NCI-H446 treated with DMSO at 0.1 percent for 48 hours (cell line): ENCODE results near the gene GPD2.
"Not testable (repeated sequence)": the region's sequence is repeated elsewhere in the genome, so short reads cannot be mapped to it uniquely, and the experiment has no call there.

ENCODE experiments used
- DNase-seq: peaks from one replicate; lab custom pipeline; 2025; lab: John Stamatoyannopoulos, UW

GPD2 gene

DNA sequence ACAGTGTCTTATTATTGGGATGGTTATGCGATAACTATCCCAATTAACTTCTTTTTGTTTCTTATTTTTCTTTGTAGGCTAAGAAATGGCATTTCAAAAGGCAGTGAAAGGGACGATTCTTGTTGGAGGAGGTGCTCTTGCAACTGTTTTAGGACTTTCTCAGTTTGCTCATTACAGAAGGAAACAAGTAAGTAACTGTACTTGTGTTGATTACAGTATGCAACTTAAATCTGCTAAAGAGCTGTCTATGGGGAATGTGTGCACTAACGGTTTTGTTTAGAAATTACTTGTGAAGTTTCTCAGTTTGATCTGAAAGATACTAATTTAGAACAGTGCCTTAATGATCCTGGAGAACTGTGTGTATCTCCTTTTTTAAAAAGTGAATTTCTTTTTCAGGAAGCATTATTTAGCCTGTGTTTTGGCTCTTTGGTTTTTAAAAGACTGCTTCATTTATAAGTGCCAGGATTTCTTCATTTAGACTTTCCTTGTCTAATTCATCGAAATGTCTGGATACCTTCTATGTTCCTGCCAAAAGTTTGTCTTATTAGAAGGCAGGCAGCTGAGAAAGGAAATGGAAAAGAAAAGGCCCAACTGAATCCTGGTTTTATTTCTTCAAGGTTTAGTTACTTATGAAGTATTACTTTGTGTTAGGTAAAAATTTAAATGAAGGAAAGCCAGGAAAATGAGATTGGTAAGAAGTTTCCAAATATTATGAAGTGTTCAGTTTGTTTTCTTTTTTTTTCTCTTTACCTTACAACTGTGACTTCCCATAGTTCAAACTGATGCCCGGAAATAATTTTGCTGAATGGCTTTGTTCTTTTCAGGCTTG is 40.1 kb downstream of the GPD2 start:
- no peak for DNase-seq

DNA sequence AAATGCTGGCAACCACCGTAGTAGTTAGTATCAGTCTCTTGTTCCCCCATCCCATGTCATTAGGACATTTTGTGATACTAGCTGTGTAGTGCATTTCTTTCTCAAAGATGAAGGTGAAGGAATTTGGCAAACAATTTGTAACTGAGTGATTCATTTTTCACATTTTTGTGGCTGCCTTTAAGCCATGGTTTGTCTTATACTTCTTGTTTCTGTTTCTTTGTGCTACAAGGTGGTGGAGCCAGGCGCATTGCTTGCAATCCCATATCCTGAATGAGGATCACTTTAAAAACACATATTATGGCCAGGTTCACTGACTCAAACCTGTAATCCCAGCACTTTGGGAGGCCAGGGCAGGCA is 40.6 kb downstream of the GPD2 start:
- no peak for DNase-seq

DNA sequence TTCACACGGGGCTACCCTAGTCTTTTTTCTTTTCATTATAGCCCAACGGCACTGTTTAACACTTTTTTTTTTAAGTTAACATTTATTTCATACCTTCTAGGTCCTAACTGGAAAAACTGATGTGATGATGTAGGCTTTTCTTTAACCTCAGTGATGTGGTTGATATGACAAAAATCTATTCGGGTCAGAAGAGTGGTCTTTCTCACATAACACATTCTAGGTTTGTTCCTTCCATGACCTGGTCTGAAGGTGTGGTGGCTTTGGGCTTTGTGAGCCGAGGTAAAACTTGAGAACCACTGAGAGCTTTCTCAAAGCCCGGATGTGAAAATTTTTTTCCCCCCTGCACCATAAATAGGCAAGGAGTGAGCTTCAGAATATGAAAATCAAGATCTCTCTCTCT is 44.2 kb downstream of the GPD2 start:
- DNase-seq, result no peak

DNA sequence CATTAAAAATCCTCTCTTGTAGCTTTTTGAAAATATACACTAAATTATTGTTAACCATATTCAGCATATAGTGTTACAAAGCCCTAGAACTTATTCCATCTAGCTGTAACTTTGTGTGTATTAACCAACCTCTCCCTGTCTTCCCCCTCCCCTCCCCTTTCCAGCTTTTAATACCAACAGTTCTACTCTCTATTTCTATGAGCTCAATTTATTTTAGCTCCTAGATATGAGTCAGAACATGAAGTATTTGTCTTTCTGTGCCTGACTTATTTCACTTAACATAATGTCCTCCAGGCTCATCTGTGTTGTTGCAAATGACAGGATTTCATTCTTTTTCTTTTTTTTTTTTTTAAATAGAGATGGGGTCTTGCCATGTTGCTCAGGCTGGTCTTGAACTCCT is 45.1 kb downstream of the GPD2 start:
- no peak for DNase-seq

DNA sequence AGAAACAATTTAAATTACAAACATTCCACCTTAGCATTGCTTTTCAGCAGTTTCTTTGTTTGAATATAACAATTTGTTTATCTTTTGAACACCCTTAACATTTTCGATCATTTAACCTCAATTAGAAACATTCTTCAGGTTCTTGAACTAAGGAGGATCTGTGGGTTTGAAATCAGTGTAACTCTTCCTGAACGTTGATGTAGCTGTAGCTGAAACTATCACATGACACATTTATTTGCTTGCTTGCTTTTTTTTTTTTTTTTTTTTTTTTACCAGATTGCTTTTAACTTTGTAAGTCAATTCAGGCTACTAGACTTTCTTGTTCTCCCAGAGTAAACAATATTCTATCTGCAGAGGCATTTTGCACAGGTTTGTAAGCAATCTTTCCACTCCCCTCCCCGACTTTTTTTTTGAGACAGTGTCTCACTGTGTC is 47.6 kb downstream of the GPD2 start:
- DNase-seq, result no peak

DNA sequence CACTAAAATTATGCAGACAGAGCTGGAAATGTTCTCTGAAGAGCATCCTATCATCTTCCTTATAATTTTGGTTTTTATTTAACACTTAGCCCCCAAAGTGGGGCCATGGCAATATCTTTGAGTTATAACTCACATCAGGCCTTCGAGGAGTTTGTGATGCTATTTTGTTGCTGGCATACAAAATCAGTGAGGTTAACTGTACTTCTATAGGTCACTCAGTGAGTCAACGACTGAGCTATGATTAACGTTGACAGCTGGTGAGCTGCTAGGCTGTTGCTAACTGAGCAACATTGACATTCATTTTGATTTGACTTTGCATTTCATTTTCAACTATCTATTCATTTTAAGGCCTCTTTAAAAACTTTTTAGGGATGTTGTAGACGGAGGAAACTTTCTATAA is 50.0 kb downstream of the GPD2 start:
- no peak for DNase-seq

DNA sequence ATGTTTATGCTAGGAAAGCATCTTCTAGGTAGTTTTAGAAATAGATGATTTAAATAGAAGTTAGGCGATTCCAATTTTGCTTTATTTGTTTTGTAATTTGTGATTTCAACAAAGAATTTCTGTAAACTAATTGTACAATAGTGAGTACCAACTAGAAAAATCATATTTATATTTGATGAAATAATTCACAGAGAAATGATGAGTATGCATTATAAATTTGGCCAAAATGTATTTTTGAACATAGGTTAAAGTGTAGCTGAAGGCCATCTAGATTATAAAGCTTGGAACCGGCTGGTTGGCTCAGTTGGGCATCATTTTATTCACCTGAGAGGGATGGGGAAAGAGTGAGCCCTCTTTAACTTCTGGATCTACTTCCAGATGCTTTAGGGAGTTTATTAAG is 50.4 kb downstream of the GPD2 start:
- DNase-seq, result no peak

DNA sequence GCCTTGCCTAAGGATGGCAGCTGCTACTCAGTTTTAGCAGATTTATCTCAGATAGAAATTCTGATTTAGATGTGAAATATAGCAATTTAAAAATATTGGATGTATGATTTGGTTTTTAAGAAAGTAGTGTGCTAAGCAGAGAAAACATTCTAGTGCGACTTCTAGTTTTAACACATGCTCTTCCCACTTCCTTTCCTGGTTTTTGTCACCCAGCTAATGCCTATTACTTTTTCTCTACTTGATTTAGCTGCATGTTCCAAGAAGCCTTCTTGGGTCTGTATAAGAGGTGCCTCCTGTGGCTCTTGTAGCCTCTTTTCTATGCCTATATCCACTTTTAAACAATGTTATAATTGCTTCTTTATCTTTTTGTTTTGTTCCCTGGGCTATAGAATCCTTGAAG is 53.0 kb downstream of the GPD2 start:
- DNase-seq, result no peak

DNA sequence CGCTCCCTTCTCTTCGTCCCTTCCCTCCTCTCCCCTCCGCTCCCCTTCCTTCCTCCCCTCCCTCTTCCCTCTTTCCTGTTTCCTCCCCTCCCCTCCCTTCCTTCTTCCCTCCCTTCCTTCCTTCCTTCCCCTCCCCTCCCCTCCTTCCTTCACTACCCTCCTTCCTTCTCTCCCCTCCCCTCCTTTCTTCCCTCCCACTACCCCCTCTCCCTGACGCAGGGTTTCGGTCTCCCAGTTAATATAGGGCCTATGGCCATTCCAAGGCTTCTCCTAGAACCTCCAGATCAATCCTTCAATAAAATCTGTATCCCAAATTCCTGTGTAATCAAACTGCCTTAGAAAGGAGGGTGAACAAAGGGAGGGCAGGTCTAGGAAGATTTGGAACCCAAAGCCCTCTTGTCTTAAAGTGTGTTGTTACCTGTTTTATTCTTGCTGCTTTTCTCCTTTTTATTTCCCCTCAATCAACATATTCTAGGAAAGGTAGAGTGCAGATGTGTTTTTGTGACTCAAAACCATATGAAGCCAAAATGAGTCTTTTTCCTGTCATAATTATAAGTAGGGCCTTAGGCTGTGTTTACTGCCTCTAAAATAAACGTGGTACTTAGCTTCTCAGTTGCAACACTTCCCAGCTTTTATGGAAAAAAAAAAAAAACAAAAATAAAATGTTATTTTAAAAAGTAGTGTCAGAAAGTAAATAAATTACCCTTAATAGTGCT is 53.7 kb downstream of the GPD2 start:
- no peak for DNase-seq

DNA sequence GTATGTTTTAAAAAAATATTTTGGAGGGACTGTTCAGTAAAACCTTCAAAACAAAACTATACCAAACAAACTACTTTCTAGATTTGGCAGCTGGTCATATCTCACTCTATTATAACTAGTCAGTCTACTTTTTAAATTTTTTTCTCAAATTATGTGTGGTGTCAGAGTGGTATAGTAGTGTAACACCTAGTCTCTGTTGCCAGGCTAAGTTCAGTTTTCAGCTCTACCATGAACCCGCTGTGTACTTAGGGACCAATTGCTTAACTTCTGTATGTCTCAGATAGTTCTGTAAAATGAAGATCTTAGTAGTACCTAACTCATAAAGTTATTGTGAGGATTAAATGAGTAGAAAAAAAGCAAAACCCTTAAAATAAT is 54.3 kb downstream of the GPD2 start:
- no peak for DNase-seq

DNA sequence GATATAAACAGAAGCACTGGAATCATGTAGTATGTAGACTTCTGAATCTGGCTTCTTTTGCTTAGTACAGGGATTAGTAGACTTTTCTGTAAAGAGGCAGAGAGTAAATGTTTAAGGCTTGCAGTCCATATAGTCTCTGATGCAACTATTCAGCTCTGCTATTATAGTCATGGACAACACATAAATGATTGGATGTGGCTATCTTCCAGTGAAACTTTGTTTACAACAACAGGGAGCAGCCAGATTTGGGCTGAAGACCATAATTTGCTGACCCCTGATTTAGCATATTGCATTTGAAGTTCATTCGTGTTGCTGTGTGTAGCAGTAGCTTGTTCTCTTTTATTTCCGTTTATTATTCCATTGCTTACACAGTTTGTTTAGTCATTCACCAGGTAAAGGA is 55.0 kb downstream of the GPD2 start:
- no peak for DNase-seq

DNA sequence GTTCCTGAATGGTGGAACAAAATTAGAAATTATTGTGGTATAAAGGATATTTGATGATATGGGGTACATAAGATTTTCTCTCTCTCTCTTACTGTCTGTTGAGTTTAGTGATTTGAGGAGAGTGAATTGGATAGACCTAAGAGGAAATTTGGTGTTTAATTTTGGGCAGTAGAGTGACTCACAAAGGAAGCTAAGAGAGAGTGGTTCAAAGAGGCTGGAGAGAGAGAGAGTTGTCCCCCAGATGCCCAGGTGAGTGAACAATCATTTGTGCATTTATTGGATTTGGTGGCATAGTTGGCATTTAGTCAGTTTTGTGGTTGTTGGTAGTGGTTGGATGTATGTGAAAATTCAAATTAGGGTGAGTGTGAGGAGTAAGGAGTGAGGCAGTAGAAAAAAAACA is 56.8 kb downstream of the GPD2 start:
- DNase-seq, result no peak

DNA sequence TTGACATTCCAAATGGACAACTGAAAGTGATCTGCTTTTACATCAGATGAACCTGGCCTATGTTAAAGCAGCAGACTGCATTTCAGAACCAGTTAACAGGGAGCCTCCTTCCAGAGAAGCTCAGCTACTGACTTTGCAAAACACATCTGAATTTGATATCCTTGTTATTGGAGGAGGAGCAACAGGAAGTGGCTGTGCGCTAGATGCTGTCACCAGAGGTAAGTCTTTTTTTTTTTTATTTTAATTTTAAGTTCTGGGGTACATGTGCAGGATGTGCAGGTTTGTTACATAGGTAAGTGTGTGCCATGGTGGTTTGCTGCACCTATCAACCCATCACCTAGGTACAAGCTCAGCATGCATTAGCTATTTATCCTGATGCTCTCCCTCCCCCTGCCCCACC is 59.8 kb downstream of the GPD2 start:
- DNase-seq, result not testable (repeated sequence)

DNA sequence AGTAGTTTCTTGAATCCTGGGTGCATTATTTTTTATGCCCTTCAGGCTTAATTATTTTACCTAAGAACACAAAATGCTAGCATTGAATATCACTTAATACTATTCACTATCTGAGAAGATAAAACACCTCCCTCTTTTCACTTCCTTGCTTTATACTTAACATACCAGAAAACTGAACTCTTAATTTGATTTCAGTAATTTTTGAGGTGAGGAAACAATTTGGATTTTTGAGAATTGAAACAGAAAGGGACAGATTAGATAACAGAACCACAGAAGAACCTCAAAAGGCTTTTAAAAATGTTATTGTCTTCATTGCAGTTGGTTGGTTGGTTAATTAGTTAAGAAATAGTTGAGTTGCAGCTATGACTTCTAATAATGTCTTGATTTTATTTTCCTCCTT is 69.5 kb downstream of the GPD2 start:
- DNase-seq, result no peak

DNA sequence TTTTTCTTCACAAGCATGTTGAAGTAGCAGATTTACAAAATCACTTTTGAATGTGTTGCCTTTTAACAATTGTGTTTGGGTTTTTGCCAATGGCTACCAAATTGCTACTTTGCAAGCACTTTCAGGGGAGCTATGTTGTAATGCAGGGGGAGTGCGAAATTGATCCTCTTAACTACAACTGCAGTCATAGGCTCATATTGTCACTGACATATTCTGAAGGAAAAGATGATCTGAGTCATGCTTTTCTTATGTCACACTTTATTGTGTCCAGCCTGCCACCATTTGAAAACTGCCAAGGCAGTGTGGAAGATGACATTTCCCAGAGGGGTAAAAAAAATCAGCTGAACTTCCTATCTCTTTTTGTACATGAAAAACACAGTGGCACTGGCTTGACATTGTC is 74.9 kb downstream of the GPD2 start:
- DNase-seq, result no peak

DNA sequence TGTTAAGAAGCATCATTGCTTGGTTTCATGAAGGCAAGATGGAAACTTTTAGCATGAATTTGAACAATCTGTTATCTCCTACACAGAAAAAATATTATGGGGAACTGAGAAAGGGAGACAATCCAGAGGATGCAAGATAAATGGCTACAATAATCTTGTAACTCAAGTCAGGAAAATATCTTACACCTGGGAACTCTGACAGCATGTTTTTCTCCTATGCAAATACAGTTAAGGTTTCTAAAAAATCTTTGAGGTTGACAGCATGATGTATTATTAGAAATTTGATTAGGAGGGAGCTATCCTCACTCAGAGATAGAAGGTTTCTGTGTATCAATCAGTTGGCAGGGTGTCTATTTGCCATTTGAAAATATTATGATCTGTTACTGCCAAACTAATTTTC is 75.6 kb downstream of the GPD2 start:
- DNase-seq, result no peak

DNA sequence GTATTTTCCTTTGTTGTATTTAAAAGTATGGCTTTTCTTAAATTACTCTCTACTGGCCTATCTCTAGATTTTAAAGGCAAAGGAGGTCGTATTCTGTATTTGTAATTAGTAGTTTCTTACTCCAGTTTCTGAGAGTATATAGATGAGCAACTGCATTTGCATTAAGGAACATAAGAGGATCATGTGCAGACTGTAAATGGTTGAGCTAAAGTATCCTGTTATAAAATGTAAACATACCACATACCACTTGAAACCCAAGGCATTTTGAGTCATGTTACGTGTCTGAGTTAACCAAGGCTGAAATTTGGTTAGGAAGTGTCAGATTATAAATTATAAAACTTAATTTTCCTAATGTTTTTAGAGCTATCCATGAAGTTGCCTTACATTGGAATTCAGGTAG is 76.3 kb downstream of the GPD2 start:
- no peak for DNase-seq

DNA sequence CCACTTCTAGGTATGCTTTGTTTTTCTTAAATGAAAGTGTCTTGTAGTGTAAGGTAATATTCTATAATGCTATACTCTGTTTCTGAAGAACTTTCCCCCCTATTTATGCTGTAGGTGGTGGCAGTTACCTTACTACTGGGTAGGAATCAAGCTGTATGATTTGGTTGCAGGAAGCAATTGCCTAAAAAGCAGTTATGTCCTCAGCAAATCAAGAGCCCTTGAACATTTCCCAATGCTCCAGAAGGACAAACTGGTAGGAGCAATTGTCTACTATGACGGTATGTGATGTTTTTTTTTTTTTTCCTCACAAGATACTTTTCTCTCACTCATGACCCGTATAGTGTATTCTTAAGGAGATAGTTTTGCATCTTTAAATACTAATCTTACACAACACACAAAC is 77.0 kb downstream of the GPD2 start:
- DNase-seq, result no peak

DNA sequence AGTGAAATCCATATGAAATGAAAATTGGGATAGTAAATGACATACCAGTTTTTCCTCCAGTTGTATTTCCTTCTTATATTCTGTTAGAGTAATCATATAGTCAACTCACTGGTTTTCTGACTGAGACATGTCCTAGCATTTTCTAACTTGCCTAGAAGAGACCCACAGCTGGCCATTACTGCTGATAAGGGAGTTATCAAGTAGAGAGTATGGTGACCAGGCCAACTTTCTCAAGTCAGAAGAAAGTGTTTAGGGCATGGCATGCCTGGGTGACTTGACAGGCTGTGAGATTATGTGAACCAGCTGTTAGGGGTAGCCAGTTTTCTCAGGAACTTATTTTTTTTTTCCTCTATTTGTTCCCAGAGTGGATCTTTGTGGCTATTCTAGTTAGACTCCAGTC is 81.2 kb downstream of the GPD2 start:
- no peak for DNase-seq

DNA sequence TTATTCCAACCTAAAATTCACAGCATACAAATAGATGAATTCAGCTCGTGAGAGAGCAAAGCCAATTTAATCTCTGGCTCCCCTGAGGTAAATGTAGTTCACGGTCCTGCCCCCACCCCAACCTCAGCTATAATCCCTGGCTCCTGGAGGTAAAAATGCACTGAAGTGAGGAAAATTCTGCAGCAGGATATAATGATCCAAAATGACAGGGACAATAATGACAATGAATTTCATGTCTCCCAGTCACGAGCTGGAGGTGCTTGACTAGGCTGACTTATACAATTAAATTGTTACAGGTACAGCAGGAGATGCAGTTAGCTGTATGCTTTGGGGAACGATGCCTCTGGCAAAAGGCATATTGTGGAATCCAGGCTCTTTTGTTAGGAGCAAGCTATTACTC is 82.0 kb downstream of the GPD2 start:
- no peak for DNase-seq

DNA sequence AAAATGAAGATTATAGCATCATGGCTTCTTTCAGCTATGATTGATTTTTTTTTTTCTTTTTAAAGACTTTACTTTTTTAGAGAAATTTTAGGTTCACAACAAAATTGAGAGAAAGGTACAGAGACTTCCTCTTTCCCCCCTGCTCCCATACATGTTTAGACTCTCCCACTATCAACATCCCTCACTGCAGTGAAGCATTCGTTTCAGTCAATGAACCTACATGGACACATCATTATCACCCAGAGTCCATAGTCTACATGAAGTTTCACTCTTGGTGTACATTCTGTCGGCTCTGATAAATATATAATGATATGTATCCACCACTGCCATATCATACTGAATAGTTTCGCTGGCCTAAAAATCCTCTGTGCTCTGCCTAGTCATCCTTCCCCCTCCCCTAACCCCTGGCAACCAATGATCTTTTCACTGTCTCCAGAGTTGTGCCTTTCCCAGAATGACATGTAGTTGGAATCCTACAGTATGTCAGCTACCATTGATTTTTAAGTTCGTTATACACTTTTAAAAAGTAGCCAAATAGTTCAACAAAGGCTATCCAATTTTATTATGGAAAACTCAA is 86.8 kb downstream of the GPD2 start:
- no peak for DNase-seq

DNA sequence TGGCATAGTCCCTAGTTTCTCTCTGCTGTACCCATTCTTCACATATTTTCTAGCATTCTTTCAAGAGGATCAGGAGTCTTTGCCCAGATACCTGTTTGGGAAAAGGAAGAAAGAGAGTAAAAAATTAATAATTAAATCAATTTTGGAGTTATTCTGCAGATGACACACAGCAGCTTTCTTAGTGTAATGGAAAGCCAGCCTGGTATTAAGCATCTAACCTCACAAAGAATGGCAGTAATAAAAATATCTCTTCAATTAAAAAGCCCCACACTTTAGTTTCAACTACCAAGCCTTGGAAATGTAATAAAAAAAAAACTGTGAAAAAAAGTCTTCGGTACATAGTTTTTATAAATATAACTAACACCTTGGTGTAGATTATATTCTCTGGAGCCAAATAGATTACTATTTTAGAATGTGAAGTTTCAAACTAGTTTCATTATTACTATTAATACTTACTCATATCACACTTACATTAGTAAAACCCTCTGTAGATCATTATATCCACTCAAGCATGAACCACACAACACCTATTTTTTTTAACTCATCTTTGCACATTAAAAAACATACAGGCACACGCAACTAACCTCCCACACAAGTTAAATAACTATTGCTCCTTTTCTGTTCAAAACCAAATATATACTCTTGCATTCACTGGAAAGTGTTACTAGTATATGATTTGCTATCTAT is 90.9 kb downstream of the GPD2 start:
- DNase-seq, result no peak

DNA sequence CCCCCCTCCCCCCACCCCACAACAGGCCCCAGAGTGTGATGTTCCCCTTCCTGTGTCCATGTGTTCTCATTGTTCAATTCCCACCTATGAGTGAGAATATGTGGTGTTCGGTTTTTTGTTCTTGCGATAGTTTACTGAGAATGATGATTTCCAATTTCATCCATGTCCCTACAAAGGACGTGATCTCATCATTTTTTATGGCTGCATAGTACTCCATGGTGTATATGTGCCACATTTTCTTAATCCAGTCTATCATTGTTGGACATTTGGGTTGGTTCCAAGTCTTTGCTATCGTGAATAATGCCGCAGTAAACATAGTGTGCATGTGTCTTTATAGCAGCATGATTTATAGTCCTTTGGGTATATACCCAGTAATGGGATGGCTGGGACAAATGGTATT is 92.4 kb downstream of the GPD2 start:
- DNase-seq, result not testable (repeated sequence)
